Measurements from ENCODE around the gene CAND1.
A peak's percentile ranks its signal among the peaks of the same experiment; 100 is the strongest.

Gene CAND1

GRCh38 chr12:67268896-67269632 is at the start of gene CAND1:
CAND1 (plus strand) TSS chr12:67269358; CDS start chr12:67269718, 360 bp downstream.
- peak; percentile 92 for DNase-seq (ENCODE audit: low read depth)

DNA sequence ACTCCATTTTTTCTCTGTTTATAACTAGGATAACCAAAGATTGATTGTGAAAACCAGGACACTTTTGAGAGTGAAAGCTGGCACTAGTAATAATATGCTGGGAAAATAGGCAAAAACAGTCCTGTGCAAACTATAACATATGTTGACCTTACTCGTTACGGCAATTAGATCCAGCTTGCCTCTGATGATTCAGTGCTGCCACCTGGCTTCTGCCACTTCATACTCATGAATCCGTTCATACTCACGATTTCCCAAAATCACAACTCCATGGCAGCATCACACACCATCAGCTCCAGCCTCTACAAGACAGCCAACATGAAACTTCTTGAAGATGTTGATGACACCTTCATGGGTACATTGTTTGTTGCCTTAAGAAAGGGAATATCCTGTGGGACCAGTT is 49.1 kb upstream of the CAND1 start:
- DNase-seq (ENCODE audit: low read depth) = no peak

- no peak for DNase-seq (ENCODE audit: low read depth)
Measured at GRCh38 chr12:67222302-67222701, 46.9 kb upstream of the CAND1 start.

DNA sequence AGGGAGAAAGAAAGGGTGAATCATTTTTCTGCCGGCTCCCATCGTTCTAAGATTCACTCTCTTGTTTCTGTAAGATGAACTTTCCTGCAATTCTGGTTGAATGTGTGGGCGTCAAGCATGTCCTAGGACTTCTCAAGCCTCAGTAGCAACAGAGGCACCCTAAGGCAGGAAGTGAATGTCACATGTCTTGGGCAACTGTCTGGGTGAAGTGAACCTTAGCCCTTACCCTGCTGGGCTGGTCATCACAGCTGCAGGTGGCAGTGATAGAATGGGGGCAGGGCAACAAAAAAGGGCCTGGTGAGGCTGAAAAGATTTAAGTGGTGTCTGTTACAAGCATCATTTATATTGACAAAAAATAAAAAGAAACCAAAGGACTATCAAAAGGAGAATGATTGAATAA is 45.9 kb upstream of the CAND1 start:
- no peak for DNase-seq (ENCODE audit: low read depth)

DNA sequence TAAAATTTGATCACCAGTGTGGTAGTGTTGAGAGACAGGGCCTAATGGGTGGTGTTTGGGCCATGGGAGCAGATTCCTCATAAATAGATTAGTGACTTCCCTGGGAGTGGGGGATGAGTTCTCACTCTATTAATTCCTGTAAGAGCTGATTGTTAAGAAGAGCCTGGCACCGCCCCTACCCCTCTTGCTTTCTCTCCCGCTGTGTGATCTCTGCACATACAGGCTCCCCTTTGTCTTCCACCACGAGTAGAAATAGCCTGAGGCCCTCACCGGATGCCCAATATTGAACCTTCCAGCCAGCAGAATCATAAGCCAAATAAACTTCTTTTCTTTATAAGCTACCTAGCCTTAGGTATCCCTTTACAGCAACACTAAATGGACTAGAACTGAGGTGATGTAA is 31.9 kb upstream of the CAND1 start:
- DNase-seq (ENCODE audit: low read depth) = no peak

DNA sequence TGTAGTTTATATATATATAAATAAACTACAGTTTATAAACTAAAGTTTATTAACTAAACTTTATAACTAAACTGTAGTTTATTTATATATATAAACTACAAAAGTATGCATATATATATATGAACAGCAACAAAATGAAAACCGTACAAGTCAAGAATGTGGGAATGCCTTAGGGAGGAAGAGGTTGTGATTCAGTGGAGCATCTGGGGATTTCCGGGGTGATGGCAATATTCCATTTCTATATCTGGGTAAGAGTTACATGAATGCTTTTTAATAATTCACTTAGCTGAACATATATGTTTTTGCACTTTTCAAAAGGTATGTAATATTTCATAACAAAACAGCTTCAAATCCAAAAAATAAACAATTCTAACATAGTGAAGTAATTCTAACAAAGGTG is 30.1 kb upstream of the CAND1 start:
- no peak for DNase-seq (ENCODE audit: low read depth)

DNA sequence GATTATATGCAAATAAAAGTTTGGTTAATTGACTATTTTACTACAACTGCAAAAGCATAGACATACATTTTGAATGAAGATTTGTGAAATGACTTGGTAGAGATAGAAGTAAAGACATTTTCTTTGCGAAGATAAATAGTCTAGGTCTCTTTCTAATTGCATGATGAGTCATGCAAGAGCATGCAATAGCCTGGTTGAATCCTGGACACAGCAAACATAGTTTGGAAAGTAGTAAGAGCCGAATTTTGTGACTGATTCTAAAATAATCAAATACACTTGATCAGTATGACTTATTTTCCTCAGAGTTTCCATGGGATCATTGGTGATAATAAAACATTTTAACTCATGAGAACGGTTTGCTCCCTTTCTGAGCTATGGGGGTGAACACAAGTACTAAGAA is 27.7 kb upstream of the CAND1 start:
- DNase-seq (ENCODE audit: low read depth) = no peak

DNA sequence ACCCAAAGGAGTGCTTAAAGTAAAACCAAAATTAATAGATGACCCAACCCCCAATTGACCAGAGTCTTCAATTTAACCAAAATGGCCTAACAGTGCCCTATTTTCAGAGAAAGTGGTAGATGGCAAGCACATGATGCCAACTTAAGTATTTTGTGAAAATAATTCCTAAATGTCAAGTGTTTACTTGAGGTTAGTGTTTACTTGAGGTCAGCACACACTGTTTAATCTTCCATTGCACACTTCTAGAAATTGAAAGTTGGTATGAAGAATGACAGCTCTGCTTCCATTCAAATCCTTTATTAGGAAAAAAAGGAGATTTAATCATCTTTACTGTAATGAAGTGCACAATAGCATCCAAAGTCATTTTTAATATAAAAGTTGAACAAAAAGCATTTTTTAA is 25.9 kb upstream of the CAND1 start:
- DNase-seq (ENCODE audit: low read depth) = no peak

- no peak for DNase-seq (ENCODE audit: low read depth)
Measured at GRCh38 chr12:67245571-67245970, 23.6 kb upstream of the CAND1 start.

GRCh38 chr12:67251012-67251411 is 18.1 kb upstream of the CAND1 start:
- DNase-seq (ENCODE audit: low read depth) = no peak

- no peak for DNase-seq (ENCODE audit: low read depth)
Measured at GRCh38 chr12:67254372-67255026, 14.7 kb upstream of the CAND1 start.

GRCh38 chr12:67256649-67257048 is 12.5 kb upstream of the CAND1 start:
- no peak for DNase-seq (ENCODE audit: low read depth)

DNA sequence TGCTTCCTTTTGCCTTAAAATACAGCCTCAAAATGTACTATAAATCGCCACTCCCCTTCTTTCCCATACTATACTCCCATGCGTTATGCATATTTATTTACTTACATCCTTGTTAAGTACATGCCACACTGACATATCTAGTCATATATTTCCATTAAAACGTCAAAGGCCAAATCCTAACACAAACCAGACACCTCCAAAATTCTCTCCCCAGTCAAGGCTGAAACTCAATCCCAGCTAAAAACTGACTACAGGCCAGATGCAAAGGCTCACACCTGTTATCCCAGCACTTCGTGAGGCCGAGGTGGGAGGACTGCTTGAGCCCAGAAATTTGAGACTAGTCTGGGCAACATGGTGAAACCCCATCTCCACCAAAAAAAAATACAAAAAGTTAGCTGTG is 5.7 kb upstream of the CAND1 start:
- DNase-seq (ENCODE audit: low read depth) = no peak

GRCh38 chr12:67268335-67268895 is 743 bp upstream of the CAND1 start:
- DNase-seq (ENCODE audit: low read depth) = peak; percentile 66

- peak; percentile 34 for DNase-seq (ENCODE audit: low read depth)
Measured at GRCh38 chr12:67269633-67270573, 745 bp downstream of the CAND1 start.

- DNase-seq (ENCODE audit: low read depth) = no peak
Measured at GRCh38 chr12:67270622-67271021, 1.5 kb downstream of the CAND1 start.

DNA sequence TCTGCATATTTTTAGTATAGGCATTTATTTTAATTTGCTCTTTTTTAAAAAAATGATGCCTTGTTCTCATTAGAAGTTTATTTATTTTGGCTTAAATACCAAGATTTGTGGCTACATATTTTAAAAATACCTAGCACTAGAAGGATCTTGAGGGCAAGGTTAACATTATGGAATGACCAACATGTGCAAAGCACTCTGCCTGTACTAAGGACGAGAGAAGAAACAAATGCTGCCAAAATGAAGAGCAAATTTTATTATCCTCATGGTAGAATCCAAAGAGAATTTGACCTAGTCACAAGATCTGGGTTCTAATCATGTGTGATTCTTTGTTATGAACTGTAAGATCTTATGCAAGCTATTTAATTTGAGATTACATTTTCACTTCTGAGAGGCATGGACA is 2.8 kb downstream of the CAND1 start:
- no peak for DNase-seq (ENCODE audit: low read depth)

- DNase-seq (ENCODE audit: low read depth) = no peak
Measured at GRCh38 chr12:67274186-67274585, 5.0 kb downstream of the CAND1 start.

DNA sequence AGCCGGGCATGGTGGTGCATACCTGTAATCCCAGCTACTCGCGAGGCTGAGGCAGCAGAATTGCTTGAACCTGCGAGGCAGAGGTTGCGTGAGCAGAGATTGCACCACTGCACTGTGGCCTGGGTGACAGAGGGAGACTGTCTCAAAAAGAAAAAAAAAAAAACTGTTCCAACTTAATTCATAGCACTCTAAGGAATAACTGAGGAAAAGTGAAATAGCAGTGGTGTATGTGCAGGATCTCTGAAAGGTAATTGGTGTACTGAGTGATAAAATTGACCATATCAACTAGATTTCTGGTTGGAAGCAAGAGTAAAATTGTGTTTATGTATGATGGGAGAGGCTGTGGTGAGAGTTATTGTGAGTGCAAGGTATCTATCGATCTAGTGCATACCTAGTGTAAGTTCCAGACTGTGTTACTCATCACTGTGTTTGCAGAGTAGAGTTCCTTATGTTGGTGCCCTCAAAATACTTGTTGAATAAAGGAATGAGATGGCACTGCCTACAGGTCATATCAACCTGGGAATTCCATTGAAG is 6.3 kb downstream of the CAND1 start:
- no peak for DNase-seq (ENCODE audit: low read depth)

DNA sequence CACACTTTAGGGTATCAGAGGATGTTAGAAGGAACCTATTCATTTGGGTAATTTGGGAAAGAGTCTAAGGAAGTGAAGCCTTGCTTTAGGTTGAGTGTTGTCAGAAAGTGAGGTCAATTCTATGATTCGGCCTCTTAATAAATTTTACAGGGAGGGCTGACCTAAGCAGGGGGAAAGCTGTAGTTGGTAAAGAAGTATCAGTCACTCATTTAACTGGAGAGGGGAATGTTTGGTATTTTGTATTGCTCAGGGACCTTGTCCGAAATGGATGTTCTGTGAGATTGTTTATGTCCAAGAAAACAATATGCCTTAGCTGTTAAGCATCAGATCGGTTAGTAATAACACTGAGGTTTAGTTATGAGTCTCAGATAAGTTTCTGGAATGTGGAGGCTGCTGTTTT is 7.3 kb downstream of the CAND1 start:
- no peak for DNase-seq (ENCODE audit: low read depth)

- DNase-seq (ENCODE audit: low read depth) = no peak
Measured at GRCh38 chr12:67279637-67280036, 10.5 kb downstream of the CAND1 start.

DNA sequence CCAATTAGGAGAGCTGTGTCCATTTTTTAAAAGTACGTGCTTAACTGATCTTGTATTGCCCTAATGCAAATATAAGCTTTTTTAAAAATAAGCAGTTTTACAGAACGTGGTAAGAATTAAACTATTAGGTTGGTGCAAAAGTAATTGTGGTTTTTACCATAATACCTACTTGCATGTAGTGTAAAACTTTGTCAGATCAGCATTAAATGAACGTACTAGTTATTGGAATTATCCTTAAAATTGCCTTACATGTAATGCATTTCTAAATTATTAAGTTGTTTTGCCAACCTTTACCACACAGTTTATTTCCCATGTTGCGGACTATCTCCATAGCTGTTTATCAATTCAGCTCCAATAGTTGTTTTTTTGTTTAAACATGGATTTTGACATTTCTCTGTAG is 10.9 kb downstream of the CAND1 start:
- DNase-seq (ENCODE audit: low read depth) = no peak

All from activated T-cell treated with anti-CD3 and anti-CD28 coated beads for 48 hours (primary cell).